OCI-LY7 (cell line): ENCODE measurements around the gene CDC42BPB. TPM values are rescaled to one million over a fixed set of nuclear protein-coding genes. Genes with fewer than 3 reads are reported as not detected.

ENCODE experiments used
- BruUV-seq: library from RNA; stranded (reverse); fragments of 400-500 nt; replicated peaks from 2 replicates; lab custom pipeline; 2021; lab: Mats Ljungman, UMichigan
- CTCF ChIA-PET: fragments of 300-600 bp; sonication (Branson Sonifier 250); formaldehyde crosslinking; loops from one replicate; lab custom pipeline; 2022; ENCODE audit warnings: antibody characterized with exemption; ENCODE audit not compliant: unreplicated experiment; lab: Charles Lee
- POLR2A ChIA-PET: fragments of 300-600 bp; sonication (Branson Sonifier 250); formaldehyde crosslinking; loops from one replicate; lab custom pipeline; 2022; ENCODE audit warnings: antibody characterized with exemption; lab: Charles Lee
- DNase-seq: peaks from one replicate; pipeline ENCODE4 v3.0.0-alpha.2; 2015; ENCODE audit warnings: low spot score
- H2AFZ ChIP-seq: fragments of 200-600 bp; sonication (generic), shearing (Covaris generic); 2 replicates; pipeline ENCODE4 v1.6.1; 2014; ENCODE audit warnings: mild to moderate bottlenecking, antibody characterized with exemption, low read length, moderate library complexity
- H3K27ac ChIP-seq: fragments of 200-600 bp; sonication (generic); 2 replicates; pipeline ENCODE4 v1.5.1; 2014; ENCODE audit warnings: mixed run types, low read depth, mild to moderate bottlenecking, moderate library complexity, low read length, inconsistent platforms; ENCODE audit not compliant: poor library complexity, severe bottlenecking
- H3K36me3 ChIP-seq: fragments of 200-600 bp; sonication (generic); 2 replicates; pipeline ENCODE4 v1.6.1; 2014; ENCODE audit warnings: mild to moderate bottlenecking, antibody characterized with exemption, low read length, moderate library complexity, mixed read lengths; ENCODE audit not compliant: insufficient read depth
- H3K4me1 ChIP-seq: fragments of 200-600 bp; sonication (generic); 2 replicates; pipeline ENCODE4 v1.5.1; 2014; ENCODE audit warnings: mild to moderate bottlenecking, low read length; ENCODE audit not compliant: insufficient read depth, poor library complexity, severe bottlenecking
- H3K4me2 ChIP-seq: fragments of 200-600 bp; sonication (generic); 2 replicates; pipeline ENCODE4 v1.6.1; 2014; ENCODE audit warnings: mild to moderate bottlenecking, low read length
- H3K4me3 ChIP-seq: fragments of 200-600 bp; sonication (generic); 2 replicates; pipeline ENCODE4 v1.5.1; 2014; ENCODE audit warnings: mild to moderate bottlenecking, low read depth, low read length; ENCODE audit not compliant: poor library complexity, severe bottlenecking
- H3K79me2 ChIP-seq: fragments of 200-600 bp; sonication (generic); 2 replicates; pipeline ENCODE4 v1.6.1; 2016; ENCODE audit warnings: low read depth, mild to moderate bottlenecking, low read length, moderate library complexity, mixed read lengths; ENCODE audit not compliant: insufficient read depth
- H3K9me2 ChIP-seq: fragments of 200-600 bp; sonication (generic); 2 replicates; pipeline ENCODE4 v1.6.1; 2016; ENCODE audit warnings: mild to moderate bottlenecking, low read length, mixed read lengths; ENCODE audit not compliant: insufficient read depth
- H3K9me3 ChIP-seq: fragments of 200-600 bp; sonication (generic); 2 replicates; pipeline ENCODE4 v1.6.1; 2014; ENCODE audit warnings: mild to moderate bottlenecking, mixed run types, low read length, mixed read lengths
- H4K20me1 ChIP-seq: fragments of 200-600 bp; sonication (generic); 2 replicates; pipeline ENCODE4 v1.6.1; 2014; ENCODE audit warnings: mild to moderate bottlenecking, antibody characterized with exemption, low read length, moderate library complexity, mixed read lengths; ENCODE audit not compliant: insufficient read depth
- EZH2phosphoT487 ChIP-seq: fragments of 200-600 bp; sonication (generic); IDR thresholded peaks from 2 replicates; pipeline ENCODE4 v1.6.1; 2018; ENCODE audit warnings: low read depth, borderline replicate concordance, mild to moderate bottlenecking, mixed run types, antibody characterized with exemption, low read length, moderate library complexity, mixed read lengths
- intact Hi-C: fragments of 100-400 bp; cut with micrococcal nuclease; formaldehyde crosslinking; loops from one replicate; pipeline ENCODE4 v1.10.0; 2022; ENCODE audit not compliant: unreplicated experiment
- total RNA-seq, 2 experiments: library from RNA; depleted of rRNA in 1 of 2; stranded (reverse); fragments of >200 nt in 1 of 2; shearing (Covaris generic) in 1 of 2; gene quantifications; 2 replicates each; pipeline ENCODE4 v1.2.3, GENCODE V29; 2014 to 2022
- TF ChIP-seq, protein P1 (sequence below): fragments of 200-600 bp; sonication (generic); conservative IDR thresholded peaks from 2 replicates; pipeline ENCODE4 v1.5.1; 2014; ENCODE audit warnings: mild to moderate bottlenecking, antibody characterized with exemption, low read length, moderate library complexity, mixed read lengths

Gene CDC42BPB
- total RNA-seq, 2 experiments from 2014 or later = 0.03 to 0.46 TPM

GRCh38 chr14:102930138-102930752 lies 127.1 kb downstream of the CDC42BPB start:
- POLR2A ChIA-PET = no interaction called here
- Histone ChIP-seq H3K79me2 (no peaks in the 10 kb centered on the region), H4K20me1 (no peaks in the 10 kb centered on the region), H3K4me3 (no peak overlapping the region), H3K9me3 (no peaks in the 10 kb centered on the region; the same call in 1 of the 2 replicates), H3K4me1 (peaks cover 31% of the 10 kb centered on the region), H2AFZ (no peak overlapping the region), H3K27ac (no peak overlapping the region), H3K36me3 (no peaks in the 10 kb centered on the region), H3K9me2 (no peaks in the 10 kb centered on the region), H3K4me2 (no peak overlapping the region)
- intact Hi-C loops = no loop called here
- no peak for DNase-seq
- no TSS peak for BruUV-seq
- CTCF ChIA-PET = no interaction called here
- TF ChIP-seq EZH2phosphoT487 = no peak
- TF ChIP-seq, protein P1, sequence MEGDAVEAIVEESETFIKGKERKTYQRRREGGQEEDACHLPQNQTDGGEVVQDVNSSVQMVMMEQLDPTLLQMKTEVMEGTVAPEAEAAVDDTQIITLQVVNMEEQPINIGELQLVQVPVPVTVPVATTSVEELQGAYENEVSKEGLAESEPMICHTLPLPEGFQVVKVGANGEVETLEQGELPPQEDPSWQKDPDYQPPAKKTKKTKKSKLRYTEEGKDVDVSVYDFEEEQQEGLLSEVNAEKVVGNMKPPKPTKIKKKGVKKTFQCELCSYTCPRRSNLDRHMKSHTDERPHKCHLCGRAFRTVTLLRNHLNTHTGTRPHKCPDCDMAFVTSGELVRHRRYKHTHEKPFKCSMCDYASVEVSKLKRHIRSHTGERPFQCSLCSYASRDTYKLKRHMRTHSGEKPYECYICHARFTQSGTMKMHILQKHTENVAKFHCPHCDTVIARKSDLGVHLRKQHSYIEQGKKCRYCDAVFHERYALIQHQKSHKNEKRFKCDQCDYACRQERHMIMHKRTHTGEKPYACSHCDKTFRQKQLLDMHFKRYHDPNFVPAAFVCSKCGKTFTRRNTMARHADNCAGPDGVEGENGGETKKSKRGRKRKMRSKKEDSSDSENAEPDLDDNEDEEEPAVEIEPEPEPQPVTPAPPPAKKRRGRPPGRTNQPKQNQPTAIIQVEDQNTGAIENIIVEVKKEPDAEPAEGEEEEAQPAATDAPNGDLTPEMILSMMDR = no peak

DNA sequence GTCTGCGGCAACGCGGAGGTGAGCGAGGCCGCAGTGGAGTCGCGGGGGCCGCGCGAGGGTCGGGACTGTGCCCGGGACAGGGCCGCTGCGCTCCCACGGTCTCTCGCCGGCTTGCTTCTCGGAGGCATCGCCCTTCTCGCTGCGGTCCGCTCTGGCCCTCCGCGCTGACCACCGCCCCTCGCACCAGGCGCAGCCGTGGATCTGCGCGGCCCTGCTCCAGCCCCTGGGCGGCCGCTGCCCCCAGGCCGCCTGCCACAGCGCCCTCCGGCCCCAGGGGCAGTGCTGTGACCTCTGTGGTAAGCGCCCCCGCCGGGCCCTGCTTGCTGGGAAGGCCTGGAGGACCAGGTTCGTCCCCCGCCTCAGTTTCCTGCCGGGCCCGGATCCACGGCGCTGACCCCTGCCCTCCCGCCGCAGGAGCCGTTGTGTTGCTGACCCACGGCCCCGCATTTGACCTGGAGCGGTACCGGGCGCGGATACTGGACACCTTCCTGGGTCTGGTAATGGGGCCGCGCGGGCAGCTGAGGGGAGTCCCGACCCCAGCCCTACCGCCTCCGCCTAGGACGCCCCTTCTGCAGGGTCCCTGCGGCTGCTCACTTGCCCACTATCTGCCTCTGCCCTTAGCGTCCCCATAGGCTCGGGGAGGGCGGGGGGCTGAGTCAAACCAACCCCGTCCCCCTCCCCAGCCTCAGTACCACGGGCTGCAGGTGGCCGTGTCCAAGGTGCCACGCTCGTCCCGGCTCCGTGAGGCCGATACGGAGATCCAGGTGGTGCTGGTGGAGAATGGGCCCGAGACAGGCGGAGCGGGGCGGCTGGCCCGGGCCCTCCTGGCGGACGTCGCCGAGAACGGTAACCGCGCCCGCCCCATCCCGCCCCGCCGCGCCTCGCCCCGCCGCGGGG lies 127.9 kb downstream of the CDC42BPB start:
- H3K79me2 ChIP-seq = no peaks in the 10 kb centered on the region
- H3K27ac ChIP-seq = no peak overlapping the region
- no peak overlapping the region for H3K4me3 ChIP-seq
- H3K4me1 ChIP-seq = peaks cover 24% of the 10 kb centered on the region
- ChIA-PET POLR2A (no interaction called here), CTCF (no interaction called here)
- no peak for DNase-seq
- intact Hi-C loops = no loop called here
- no peaks in the 10 kb centered on the region for H4K20me1 ChIP-seq
- no peak overlapping the region; the same call in 1 of the 2 replicates for H3K4me2 ChIP-seq
- H2AFZ ChIP-seq = no peak overlapping the region
- no peaks in the 10 kb centered on the region for H3K36me3 ChIP-seq
- H3K9me2 ChIP-seq = no peaks in the 10 kb centered on the region
- TF ChIP-seq, protein P1 = no peak
- TF ChIP-seq EZH2phosphoT487 = no peak
- BruUV-seq = no TSS peak
- H3K9me3 ChIP-seq = no peaks in the 10 kb centered on the region
